WERI-Rb-1 (cell line): ENCODE results near the gene KDM6A.

ENCODE experiments used
- DNase-seq: peaks from one replicate; pipeline ENCODE4 v3.0.0-alpha.2; 2020
- H3K27ac ChIP-seq: fragments of 250-450 bp; sonication (Bioruptor Pico); 2 replicates; pipeline ENCODE4 v1.5.1; 2020; ENCODE audit warnings: mild to moderate bottlenecking, moderate library complexity
- H3K27me3 ChIP-seq: fragments of 250-450 bp; sonication (Bioruptor Pico); 2 replicates; pipeline ENCODE4 v1.5.1; 2021; ENCODE audit warnings: mild to moderate bottlenecking, low read depth, moderate library complexity; ENCODE audit not compliant: insufficient read depth, severe bottlenecking
- H3K36me3 ChIP-seq: fragments of 250-450 bp; sonication (Bioruptor Pico); 2 replicates; pipeline ENCODE4 v1.5.1; 2020; ENCODE audit warnings: mild to moderate bottlenecking, moderate library complexity
- H3K4me3 ChIP-seq: 2 replicates; pipeline ENCODE4 v1.5.1; 2011; ENCODE audit warnings: low read depth, mild to moderate bottlenecking, control low read depth, low read length
- H3K9me3 ChIP-seq: fragments of 250-450 bp; sonication (Bioruptor Pico); 2 replicates; pipeline ENCODE4 v1.5.1; 2021; ENCODE audit warnings: mild to moderate bottlenecking, moderate library complexity; ENCODE audit not compliant: severe bottlenecking
- CTCF ChIP-seq: IDR thresholded peaks from 2 replicates; pipeline ENCODE4 v1.5.1; 2011; ENCODE audit warnings: low read depth, mild to moderate bottlenecking, control low read depth, inconsistent platforms, low read length

Gene KDM6A

GRCh38 chrX:44961817-44962607 lies 89.0 kb downstream of the KDM6A start:
- Histone ChIP-seq H3K9me3 (no peaks in the 10 kb centered on the region), H3K4me3 (no peak overlapping the region), H3K36me3 (peaks cover 17% of the 10 kb centered on the region), H3K27me3 (no peaks in the 10 kb centered on the region), H3K27ac (no peak overlapping the region)
- TF ChIP-seq CTCF, result no peak
- no peak for DNase-seq

- H3K27me3 ChIP-seq, result no peaks in the 10 kb centered on the region
- no peak overlapping the region for H3K4me3 ChIP-seq
- no peaks in the 10 kb centered on the region for H3K9me3 ChIP-seq
- no peak for TF ChIP-seq CTCF
- peaks cover 17% of the 10 kb centered on the region for H3K36me3 ChIP-seq
- no peak overlapping the region for H3K27ac ChIP-seq
- DNase-seq, result no peak
Observed at GRCh38 chrX:44962944-44963343, 90.0 kb downstream of the KDM6A start.

- Histone ChIP-seq H3K27ac (no peak overlapping the region), H3K9me3 (no peaks in the 10 kb centered on the region), H3K27me3 (no peaks in the 10 kb centered on the region), H3K4me3 (no peak overlapping the region), H3K36me3 (peaks cover 17% of the 10 kb centered on the region)
- DNase-seq, result no peak
- TF ChIP-seq CTCF, result no peak
Observed at GRCh38 chrX:44967221-44967620, 94.2 kb downstream of the KDM6A start.

GRCh38 chrX:44970709-44971108 lies 97.7 kb downstream of the KDM6A start:
- no peak overlapping the region for H3K27ac ChIP-seq
- H3K4me3 ChIP-seq, result no peak overlapping the region
- TF ChIP-seq CTCF, result no peak
- peaks cover 3% of the 10 kb centered on the region for H3K9me3 ChIP-seq
- H3K27me3 ChIP-seq, result no peaks in the 10 kb centered on the region
- H3K36me3 ChIP-seq, result peaks cover 5% of the 10 kb centered on the region
- DNase-seq, result no peak

GRCh38 chrX:44971674-44972073 lies 98.7 kb downstream of the KDM6A start:
- Histone ChIP-seq H3K36me3 (peaks cover 15% of the 10 kb centered on the region), H3K9me3 (peaks cover 3% of the 10 kb centered on the region), H3K27me3 (no peaks in the 10 kb centered on the region), H3K4me3 (no peak overlapping the region), H3K27ac (no peak overlapping the region)
- no peak for DNase-seq
- no peak for TF ChIP-seq CTCF

- Histone ChIP-seq H3K36me3 (peaks cover 17% of the 10 kb centered on the region), H3K27ac (no peak overlapping the region), H3K9me3 (peaks cover 3% of the 10 kb centered on the region), H3K4me3 (no peak overlapping the region), H3K27me3 (no peaks in the 10 kb centered on the region)
- no peak for DNase-seq
- TF ChIP-seq CTCF, result no peak
Observed at GRCh38 chrX:44972132-44972531, 99.1 kb downstream of the KDM6A start.
